Stimulated activated naive B cell treated with anti-CD40 and anti-IgM and Interleukin-4, amounts not matched to agents 10 μg/mL and 1 μg/mL and 100 μg/mL, for 72 hours (primary cell): ENCODE measurements around the gene P4HA2.

Experiments
- ATAC-seq, 2 donors: fragments of 150-1000 bp; cut with Tn5 transposase; replicated peaks; 2 replicates each; pipeline ENCODE4 v1.10.0; 2021; ENCODE audit warnings: moderate library complexity in 1 of 2
- DNase-seq: peaks from one replicate; pipeline ENCODE4 v3.0.0; 2021
- H3K27ac Mint-ChIP-seq: one replicate; pipeline ENCODE4 v1.8.0; 2022; ENCODE audit warnings: mild to moderate bottlenecking, mixed read lengths
- H3K27me3 Mint-ChIP-seq, 2 donors: one replicate each; pipeline ENCODE4 v1.8.0; 2022; ENCODE audit warnings: mixed read lengths in 2 of 2
- H3K36me3 Mint-ChIP-seq, 2 donors: one replicate each; pipeline ENCODE4 v1.8.0; 2022; ENCODE audit warnings: mixed read lengths in 2 of 2, mild to moderate bottlenecking in 1 of 2
- H3K4me1 Mint-ChIP-seq, 2 donors: one replicate each; pipeline ENCODE4 v1.8.0; 2022; ENCODE audit warnings: mixed read lengths in 2 of 2, mild to moderate bottlenecking in 1 of 2
- H3K4me3 Mint-ChIP-seq, 2 donors: one replicate each; pipeline ENCODE4 v1.8.0; 2022; ENCODE audit warnings: mild to moderate bottlenecking in 2 of 2, mixed read lengths in 2 of 2, moderate library complexity in 1 of 2
- H3K9me3 Mint-ChIP-seq, 2 donors: one replicate each; pipeline ENCODE4 v1.8.0; 2022; ENCODE audit warnings: mixed read lengths in 2 of 2, mild to moderate bottlenecking in 1 of 2

The P4HA2 gene

GRCh38 chr5:132214491-132214890, 13.2 kb downstream of the P4HA2 start:
- ATAC-seq, result no peak
- H3K9me3 Mint-ChIP-seq, result no peaks in the 10 kb centered on the region
- no peaks in the 10 kb centered on the region for H3K27me3 Mint-ChIP-seq
- H3K4me3 Mint-ChIP-seq, result no peak overlapping the region
- no peak overlapping the region for H3K27ac Mint-ChIP-seq
- no peaks in the 10 kb centered on the region for H3K4me1 Mint-ChIP-seq
- H3K36me3 Mint-ChIP-seq, result peaks cover 2 to 8% of the 10 kb centered on the region in 2 donors
- no peak for DNase-seq

GRCh38 chr5:132213666-132214065, 14.0 kb downstream of the P4HA2 start:
- Mint-ChIP-seq H3K4me1 (peaks cover 0 to 3% of the 10 kb centered on the region in 2 donors), H3K27me3 (no peaks in the 10 kb centered on the region), H3K27ac (no peak overlapping the region), H3K4me3 (no peak overlapping the region), H3K36me3 (peaks cover 5 to 8% of the 10 kb centered on the region in 2 donors), H3K9me3 (no peaks in the 10 kb centered on the region)
- no peak for DNase-seq
- ATAC-seq, result no peak

GRCh38 chr5:132211787-132212186, 15.9 kb downstream of the P4HA2 start:
- H3K9me3 Mint-ChIP-seq, result no peaks in the 10 kb centered on the region
- H3K27ac Mint-ChIP-seq, result no peak overlapping the region
- H3K4me1 Mint-ChIP-seq, result peaks cover 7 to 11% of the 10 kb centered on the region in 2 donors
- no peak for DNase-seq
- peaks cover 5 to 10% of the 10 kb centered on the region in 2 donors for H3K36me3 Mint-ChIP-seq
- H3K27me3 Mint-ChIP-seq, result peaks cover 0 to 6% of the 10 kb centered on the region in 2 donors
- no peak overlapping the region for H3K4me3 Mint-ChIP-seq
- no peak for ATAC-seq

- ATAC-seq, result no peak
- Mint-ChIP-seq H3K4me3 (no peak overlapping the region), H3K4me1 (peaks cover 7 to 16% of the 10 kb centered on the region in 2 donors), H3K9me3 (no peaks in the 10 kb centered on the region), H3K36me3 (peaks cover 5 to 10% of the 10 kb centered on the region in 2 donors), H3K27me3 (peaks cover 0 to 6% of the 10 kb centered on the region in 2 donors), H3K27ac (no peak overlapping the region)
- DNase-seq, result no peak
These were observed 16.7 kb downstream of the P4HA2 start for GRCh38 chr5:132210944-132211343.

- H3K4me1 Mint-ChIP-seq, result peaks cover 13 to 25% of the 10 kb centered on the region in 2 donors
- H3K9me3 Mint-ChIP-seq, result no peaks in the 10 kb centered on the region
- H3K27ac Mint-ChIP-seq, result no peak overlapping the region
These were observed 17.6 kb downstream of the P4HA2 start for GRCh38 chr5:132209901-132210545.

GRCh38 chr5:132209131-132209530, 18.5 kb downstream of the P4HA2 start:
- Mint-ChIP-seq H3K36me3 (peaks cover 15 to 17% of the 10 kb centered on the region in 2 donors), H3K4me1 (peaks cover 21 to 34% of the 10 kb centered on the region in 2 donors), H3K27me3 (peaks cover 0 to 10% of the 10 kb centered on the region in 2 donors), H3K4me3 (no peak overlapping the region), H3K9me3 (no peaks in the 10 kb centered on the region), H3K27ac (no peak overlapping the region)
- no peak for DNase-seq
- ATAC-seq, result no peak

More at GRCh38 chr5:132209901-132210545, 17.6 kb downstream of the P4HA2 start:
- no peak for ATAC-seq
- peaks cover 6 to 10% of the 10 kb centered on the region in 2 donors for H3K36me3 Mint-ChIP-seq
- DNase-seq, result no peak
- peaks cover 0 to 6% of the 10 kb centered on the region in 2 donors for H3K27me3 Mint-ChIP-seq
- H3K4me3 Mint-ChIP-seq, result no peak overlapping the region

GRCh38 chr5:132207778-132208177, 19.9 kb downstream of the P4HA2 start:
- Mint-ChIP-seq H3K27ac (no peak overlapping the region), H3K9me3 (no peaks in the 10 kb centered on the region), H3K27me3 (peaks cover 0 to 10% of the 10 kb centered on the region in 2 donors), H3K4me3 (no peak overlapping the region), H3K36me3 (peaks cover 21 to 22% of the 10 kb centered on the region in 2 donors), H3K4me1 (peaks cover 33 to 48% of the 10 kb centered on the region in 2 donors)
- no peak for DNase-seq
- no peak for ATAC-seq

- Mint-ChIP-seq H3K4me3 (no peak overlapping the region), H3K9me3 (no peaks in the 10 kb centered on the region), H3K36me3 (peaks cover 21 to 22% of the 10 kb centered on the region in 2 donors), H3K27me3 (peaks cover 0 to 10% of the 10 kb centered on the region in 2 donors), H3K27ac (no peak overlapping the region), H3K4me1 (peaks cover 35 to 57% of the 10 kb centered on the region in 2 donors)
- no peak for DNase-seq
- no peak for ATAC-seq
These were observed 20.9 kb downstream of the P4HA2 start for GRCh38 chr5:132206782-132207181.

GRCh38 chr5:132205385-132206125, 22.1 kb downstream of the P4HA2 start:
- peak overlapping the region in 1 of 2 donors; percentile 14 for H3K4me3 Mint-ChIP-seq
- peaks cover 22 to 25% of the 10 kb centered on the region in 2 donors for H3K36me3 Mint-ChIP-seq
- DNase-seq, result peak; percentile 25
- peaks cover 0 to 10% of the 10 kb centered on the region in 2 donors for H3K27me3 Mint-ChIP-seq
- peaks cover 35 to 62% of the 10 kb centered on the region in 2 donors for H3K4me1 Mint-ChIP-seq
- H3K9me3 Mint-ChIP-seq, result no peaks in the 10 kb centered on the region
- H3K27ac Mint-ChIP-seq, result no peak overlapping the region
- peak; percentile 66 for ATAC-seq

- no peak overlapping the region for H3K27ac Mint-ChIP-seq
- peaks cover 0 to 10% of the 10 kb centered on the region in 2 donors for H3K27me3 Mint-ChIP-seq
- H3K4me3 Mint-ChIP-seq, result no peak overlapping the region
- no peaks in the 10 kb centered on the region for H3K9me3 Mint-ChIP-seq
- peaks cover 35 to 62% of the 10 kb centered on the region in 2 donors for H3K4me1 Mint-ChIP-seq
- no peak for ATAC-seq
- no peak for DNase-seq
- H3K36me3 Mint-ChIP-seq, result peaks cover 22 to 25% of the 10 kb centered on the region in 2 donors
These were observed 23.1 kb downstream of the P4HA2 start for GRCh38 chr5:132204371-132205135.

GRCh38 chr5:132203916-132204315, 23.7 kb downstream of the P4HA2 start:
- Mint-ChIP-seq H3K27me3 (peaks cover 0 to 10% of the 10 kb centered on the region in 2 donors), H3K27ac (peak overlapping the region; percentile 78), H3K9me3 (no peaks in the 10 kb centered on the region), H3K4me3 (no peak overlapping the region), H3K36me3 (peaks cover 23% of the 10 kb centered on the region in 2 donors), H3K4me1 (peaks cover 33 to 62% of the 10 kb centered on the region in 2 donors)
- ATAC-seq (no peak), DNase-seq (no peak)

GRCh38 chr5:132203464-132203818, 24.2 kb downstream of the P4HA2 start:
- H3K4me3 Mint-ChIP-seq, result peak overlapping the region; percentile 26 to 66
- H3K9me3 Mint-ChIP-seq, result no peaks in the 10 kb centered on the region
- ATAC-seq (peak; percentile 55 to 57), DNase-seq (no peak)
- peaks cover 22 to 27% of the 10 kb centered on the region in 2 donors for H3K36me3 Mint-ChIP-seq
- peak overlapping the region; percentile 78 for H3K27ac Mint-ChIP-seq
- peaks cover 0 to 10% of the 10 kb centered on the region in 2 donors for H3K27me3 Mint-ChIP-seq
- H3K4me1 Mint-ChIP-seq, result peaks cover 33 to 62% of the 10 kb centered on the region in 2 donors

GRCh38 chr5:132202711-132203463, 24.8 kb downstream of the P4HA2 start:
- H3K4me3 Mint-ChIP-seq, result peak overlapping the region; percentile 26 to 66

More at GRCh38 chr5:132202711-132203463, 24.8 kb downstream of the P4HA2 start:
- peaks cover 20 to 30% of the 10 kb centered on the region in 2 donors for H3K36me3 Mint-ChIP-seq
- peaks cover 31 to 58% of the 10 kb centered on the region in 2 donors for H3K4me1 Mint-ChIP-seq
- DNase-seq (no peak), ATAC-seq (peak; percentile 53 to 61)
- H3K27me3 Mint-ChIP-seq, result peaks cover 0 to 6% of the 10 kb centered on the region in 2 donors
- no peaks in the 10 kb centered on the region for H3K9me3 Mint-ChIP-seq
- H3K27ac Mint-ChIP-seq, result peak overlapping the region; percentile 78
